ENCODE data around the gene CADM1. TPM values are rescaled to one million over a fixed set of nuclear protein-coding genes. Genes with fewer than 3 reads are reported as not detected.

CADM1 gene
- total and polyA plus RNA-seq, 2 experiments from 2014 or later, result 16.5 to 18.0 TPM

DNA sequence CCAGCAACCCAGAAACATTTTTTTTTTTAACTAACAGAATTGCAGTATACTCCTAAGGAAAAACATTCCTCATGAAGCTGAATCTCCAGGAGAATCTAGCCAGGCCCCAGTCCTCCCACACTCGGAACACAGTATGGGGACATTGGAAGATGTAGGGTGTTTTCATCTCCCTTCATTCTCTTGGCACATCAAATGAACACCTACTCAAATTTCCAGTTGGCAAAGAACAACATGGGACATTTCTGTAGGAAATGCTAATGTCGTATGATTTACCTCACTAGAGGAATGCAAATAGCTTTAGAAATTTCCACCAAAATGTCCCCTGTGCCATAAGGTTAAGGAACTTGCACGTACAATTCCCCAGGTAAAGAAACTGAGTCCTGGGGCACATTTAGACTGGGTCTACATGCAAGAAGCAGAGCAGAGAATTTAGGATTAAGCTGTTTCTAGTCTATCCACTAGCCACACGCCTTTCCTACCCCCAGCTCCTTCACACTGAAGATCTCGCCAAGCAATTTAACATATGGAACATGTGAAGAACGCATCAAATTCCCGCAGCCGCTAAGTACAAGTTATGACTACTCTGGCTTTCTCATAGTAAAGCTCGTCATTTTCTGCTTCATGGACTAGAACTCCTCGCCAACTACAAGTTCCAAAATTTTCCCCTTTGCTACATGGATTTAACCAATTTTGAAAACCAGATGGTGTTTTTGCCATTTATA, 2.9 kb upstream of the CADM1 start:
- Mint-ChIP-seq H3K27me3 (ENCODE audit: insufficient read depth, low read depth, poor library complexity) (peaks cover 15% of the 10 kb centered on the region), H3K9me3 (no peaks in the 10 kb centered on the region), H3K4me3 (no peak overlapping the region), H3K4me1 (peaks cover 7% of the 10 kb centered on the region; the same call in 2 of the 3 replicates), H3K36me3 (ENCODE audit: low read depth) (no peaks in the 10 kb centered on the region), H3K27ac (no peak overlapping the region)
- TF ChIP-seq STAT1 (IDR thresholded peaks at IDR 0.05; ENCODE audit: unreplicated experiment) (no peak), CREB1 (CRISPR knock-in tag; IDR thresholded peaks at IDR 0.05; ENCODE audit: low read depth) (no peak)
- H3K27ac ChIP-seq (ENCODE audit: low read depth), result no peak overlapping the region
- no peak overlapping the region for H2AFZ ChIP-seq
- no peaks in the 10 kb centered on the region for H3K79me2 ChIP-seq (replicated peaks; ENCODE audit: insufficient read depth)
- no peaks in the 10 kb centered on the region for H3K9me2 ChIP-seq (ENCODE audit: insufficient read depth)
- DNase-seq (ENCODE audit: low spot score) (no peak), ATAC-seq (no peak)
- H3K4me1 ChIP-seq (ENCODE audit: insufficient read depth), result peaks cover 8% of the 10 kb centered on the region; the same call in 1 of the 2 replicates
- no peak overlapping the region for H3K4me3 ChIP-seq
- no peaks in the 10 kb centered on the region for H3K36me3 ChIP-seq (ENCODE audit: insufficient read depth)
- H4K20me1 ChIP-seq (replicated peaks; ENCODE audit: insufficient read depth), result no peaks in the 10 kb centered on the region
- H3K4me2 ChIP-seq, result no peak overlapping the region
- H3F3A ChIP-seq (replicated peaks; ENCODE audit: low read depth), result 0 out of 2 replicates have a peak, but pooled peaks cover 2% of the 10 kb centered on the region
- H3K27me3 ChIP-seq (ENCODE audit: insufficient read depth), result peaks cover 53% of the 10 kb centered on the region

DNA sequence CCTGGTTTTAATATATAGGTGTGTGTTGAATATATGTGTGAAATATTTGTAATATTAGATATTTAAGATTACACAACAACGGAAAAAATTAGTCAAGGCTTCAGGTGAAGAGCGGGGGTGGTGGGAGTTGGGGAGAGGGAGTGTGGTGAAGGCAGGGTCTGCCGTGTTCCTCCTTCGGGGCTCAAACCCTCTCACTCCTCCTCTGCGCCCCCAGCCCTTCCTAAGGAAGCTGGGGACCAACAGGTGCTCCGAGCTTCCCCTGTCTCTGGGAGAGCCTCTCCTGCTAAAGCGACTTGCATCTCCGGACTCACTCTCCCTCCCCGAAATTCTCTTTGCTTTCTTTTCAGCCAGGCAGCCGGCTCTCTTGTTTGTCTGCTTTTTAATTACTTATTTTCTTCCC, 960 bp upstream of the CADM1 start:
- H3K27me3 Mint-ChIP-seq (ENCODE audit: insufficient read depth, low read depth, poor library complexity), result peaks cover 15% of the 10 kb centered on the region
- no peak for TF ChIP-seq JUNB (IDR thresholded peaks at IDR 0.05; ENCODE audit: unreplicated experiment)
- no peak for TF ChIP-seq NANOG (IDR thresholded peaks at IDR 0.05; ENCODE audit: borderline replicate concordance)
- TF ChIP-seq POLR2AphosphoS5 (IDR thresholded peaks at IDR 0.05; ENCODE audit: low read depth), result no peak
- no peak for TF ChIP-seq STAT1 (IDR thresholded peaks at IDR 0.05; ENCODE audit: unreplicated experiment)
- no peak for TF ChIP-seq ZNF114 (CRISPR knock-in tag; IDR thresholded peaks at IDR 0.05)
- TF ChIP-seq, protein P1, sequence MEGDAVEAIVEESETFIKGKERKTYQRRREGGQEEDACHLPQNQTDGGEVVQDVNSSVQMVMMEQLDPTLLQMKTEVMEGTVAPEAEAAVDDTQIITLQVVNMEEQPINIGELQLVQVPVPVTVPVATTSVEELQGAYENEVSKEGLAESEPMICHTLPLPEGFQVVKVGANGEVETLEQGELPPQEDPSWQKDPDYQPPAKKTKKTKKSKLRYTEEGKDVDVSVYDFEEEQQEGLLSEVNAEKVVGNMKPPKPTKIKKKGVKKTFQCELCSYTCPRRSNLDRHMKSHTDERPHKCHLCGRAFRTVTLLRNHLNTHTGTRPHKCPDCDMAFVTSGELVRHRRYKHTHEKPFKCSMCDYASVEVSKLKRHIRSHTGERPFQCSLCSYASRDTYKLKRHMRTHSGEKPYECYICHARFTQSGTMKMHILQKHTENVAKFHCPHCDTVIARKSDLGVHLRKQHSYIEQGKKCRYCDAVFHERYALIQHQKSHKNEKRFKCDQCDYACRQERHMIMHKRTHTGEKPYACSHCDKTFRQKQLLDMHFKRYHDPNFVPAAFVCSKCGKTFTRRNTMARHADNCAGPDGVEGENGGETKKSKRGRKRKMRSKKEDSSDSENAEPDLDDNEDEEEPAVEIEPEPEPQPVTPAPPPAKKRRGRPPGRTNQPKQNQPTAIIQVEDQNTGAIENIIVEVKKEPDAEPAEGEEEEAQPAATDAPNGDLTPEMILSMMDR (conservative IDR thresholded peaks at IDR 0.05; ENCODE audit: low read depth in 2 of 2), result no peak
- no peak for TF ChIP-seq CREB1 (CRISPR knock-in tag; IDR thresholded peaks at IDR 0.05; ENCODE audit: low read depth)
- TF ChIP-seq EZH2 (IDR thresholded peaks at IDR 0.05; ENCODE audit: low read depth, unreplicated experiment), result no peak
- TF ChIP-seq, protein P2, sequence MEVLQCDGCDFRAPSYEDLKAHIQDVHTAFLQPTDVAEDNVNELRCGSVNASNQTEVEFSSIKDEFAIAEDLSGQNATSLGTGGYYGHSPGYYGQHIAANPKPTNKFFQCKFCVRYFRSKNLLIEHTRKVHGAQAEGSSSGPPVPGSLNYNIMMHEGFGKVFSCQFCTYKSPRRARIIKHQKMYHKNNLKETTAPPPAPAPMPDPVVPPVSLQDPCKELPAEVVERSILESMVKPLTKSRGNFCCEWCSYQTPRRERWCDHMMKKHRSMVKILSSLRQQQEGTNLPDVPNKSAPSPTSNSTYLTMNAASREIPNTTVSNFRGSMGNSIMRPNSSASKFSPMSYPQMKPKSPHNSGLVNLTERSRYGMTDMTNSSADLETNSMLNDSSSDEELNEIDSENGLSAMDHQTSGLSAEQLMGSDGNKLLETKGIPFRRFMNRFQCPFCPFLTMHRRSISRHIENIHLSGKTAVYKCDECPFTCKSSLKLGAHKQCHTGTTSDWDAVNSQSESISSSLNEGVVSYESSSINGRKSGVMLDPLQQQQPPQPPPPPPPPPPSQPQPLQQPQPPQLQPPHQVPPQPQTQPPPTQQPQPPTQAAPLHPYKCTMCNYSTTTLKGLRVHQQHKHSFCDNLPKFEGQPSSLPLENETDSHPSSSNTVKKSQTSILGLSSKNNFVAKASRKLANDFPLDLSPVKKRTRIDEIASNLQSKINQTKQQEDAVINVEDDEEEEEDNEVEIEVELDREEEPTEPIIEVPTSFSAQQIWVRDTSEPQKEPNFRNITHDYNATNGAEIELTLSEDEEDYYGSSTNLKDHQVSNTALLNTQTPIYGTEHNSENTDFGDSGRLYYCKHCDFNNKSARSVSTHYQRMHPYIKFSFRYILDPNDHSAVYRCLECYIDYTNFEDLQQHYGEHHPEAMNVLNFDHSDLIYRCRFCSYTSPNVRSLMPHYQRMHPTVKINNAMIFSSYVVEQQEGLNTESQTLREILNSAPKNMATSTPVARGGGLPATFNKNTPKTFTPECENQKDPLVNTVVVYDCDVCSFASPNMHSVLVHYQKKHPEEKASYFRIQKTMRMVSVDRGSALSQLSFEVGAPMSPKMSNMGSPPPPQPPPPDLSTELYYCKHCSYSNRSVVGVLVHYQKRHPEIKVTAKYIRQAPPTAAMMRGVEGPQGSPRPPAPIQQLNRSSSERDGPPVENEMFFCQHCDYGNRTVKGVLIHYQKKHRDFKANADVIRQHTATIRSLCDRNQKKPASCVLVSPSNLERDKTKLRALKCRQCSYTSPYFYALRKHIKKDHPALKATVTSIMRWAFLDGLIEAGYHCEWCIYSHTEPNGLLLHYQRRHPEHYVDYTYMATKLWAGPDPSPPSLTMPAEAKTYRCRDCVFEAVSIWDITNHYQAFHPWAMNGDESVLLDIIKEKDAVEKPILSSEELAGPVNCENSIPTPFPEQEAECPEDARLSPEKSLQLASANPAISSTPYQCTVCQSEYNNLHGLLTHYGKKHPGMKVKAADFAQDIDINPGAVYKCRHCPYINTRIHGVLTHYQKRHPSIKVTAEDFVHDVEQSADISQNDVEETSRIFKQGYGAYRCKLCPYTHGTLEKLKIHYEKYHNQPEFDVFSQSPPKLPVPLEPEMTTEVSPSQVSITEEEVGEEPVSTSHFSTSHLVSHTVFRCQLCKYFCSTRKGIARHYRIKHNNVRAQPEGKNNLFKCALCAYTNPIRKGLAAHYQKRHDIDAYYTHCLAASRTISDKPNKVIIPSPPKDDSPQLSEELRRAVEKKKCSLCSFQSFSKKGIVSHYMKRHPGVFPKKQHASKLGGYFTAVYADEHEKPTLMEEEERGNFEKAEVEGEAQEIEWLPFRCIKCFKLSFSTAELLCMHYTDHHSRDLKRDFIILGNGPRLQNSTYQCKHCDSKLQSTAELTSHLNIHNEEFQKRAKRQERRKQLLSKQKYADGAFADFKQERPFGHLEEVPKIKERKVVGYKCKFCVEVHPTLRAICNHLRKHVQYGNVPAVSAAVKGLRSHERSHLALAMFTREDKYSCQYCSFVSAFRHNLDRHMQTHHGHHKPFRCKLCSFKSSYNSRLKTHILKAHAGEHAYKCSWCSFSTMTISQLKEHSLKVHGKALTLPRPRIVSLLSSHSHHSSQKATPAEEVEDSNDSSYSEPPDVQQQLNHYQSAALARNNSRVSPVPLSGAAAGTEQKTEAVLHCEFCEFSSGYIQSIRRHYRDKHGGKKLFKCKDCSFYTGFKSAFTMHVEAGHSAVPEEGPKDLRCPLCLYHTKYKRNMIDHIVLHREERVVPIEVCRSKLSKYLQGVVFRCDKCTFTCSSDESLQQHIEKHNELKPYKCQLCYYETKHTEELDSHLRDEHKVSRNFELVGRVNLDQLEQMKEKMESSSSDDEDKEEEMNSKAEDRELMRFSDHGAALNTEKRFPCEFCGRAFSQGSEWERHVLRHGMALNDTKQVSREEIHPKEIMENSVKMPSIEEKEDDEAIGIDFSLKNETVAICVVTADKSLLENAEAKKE (CRISPR knock-in tag; IDR thresholded peaks at IDR 0.05), result no peak

More for the DNA sequence above, 960 bp upstream of the CADM1 start:
- no peaks in the 10 kb centered on the region for H3K79me2 ChIP-seq (replicated peaks; ENCODE audit: insufficient read depth)
- peak overlapping the region; percentile 74 for H3K4me3 ChIP-seq
- H3K36me3 ChIP-seq (ENCODE audit: insufficient read depth), result no peaks in the 10 kb centered on the region
- H3K27me3 ChIP-seq (ENCODE audit: insufficient read depth), result peaks cover 72% of the 10 kb centered on the region
- H3K4me2 ChIP-seq, result peak overlapping the region; percentile 85
- Mint-ChIP-seq H3K4me1 (peaks cover 7% of the 10 kb centered on the region; the same call in 2 of the 3 replicates), H3K9me3 (no peaks in the 10 kb centered on the region), H3K4me3 (peak overlapping the region; percentile 92), H3K36me3 (ENCODE audit: low read depth) (no peaks in the 10 kb centered on the region), H3K27ac (peak overlapping the region; percentile 91)
- peak overlapping the region; percentile 88; the same call in 1 of the 2 replicates for H3K27ac ChIP-seq (ENCODE audit: low read depth)
- peak; percentile 38 for DNase-seq (ENCODE audit: low spot score)
- peaks cover 27% of the 10 kb centered on the region for H3K4me1 ChIP-seq (ENCODE audit: insufficient read depth)
- H3F3A ChIP-seq (replicated peaks; ENCODE audit: low read depth), result peaks cover 2% of the 10 kb centered on the region; the same call in 1 of the 2 replicates
- peak overlapping the region; percentile 95 for H2AFZ ChIP-seq
- peak; percentile 1; the same call in 2 of the 3 replicates for ATAC-seq
- peaks cover 16% of the 10 kb centered on the region; the same call in 1 of the 2 replicates for H4K20me1 ChIP-seq (replicated peaks; ENCODE audit: insufficient read depth)
- no peaks in the 10 kb centered on the region for H3K9me2 ChIP-seq (ENCODE audit: insufficient read depth)
